Fibroblast of villous mesenchyme (primary cell): ENCODE data around the gene LSS. TPM values are rescaled to one million over a fixed set of nuclear protein-coding genes. Genes with fewer than 3 reads are reported as not detected.
"Not testable (repeated sequence)": the region's sequence is repeated elsewhere in the genome, so short reads cannot be mapped to it uniquely, and the experiment has no call there.

Source experiments
- DNase-seq: peaks from one replicate; pipeline ENCODE4 v3.0.0-alpha.2; 2010; ENCODE audit warnings: low read depth
- H3K4me3 ChIP-seq: 2 replicates; pipeline ENCODE4 v1.5.1; 2011; ENCODE audit warnings: low read depth, mild to moderate bottlenecking, low read length
- total RNA-seq: library from RNA; depleted of rRNA; stranded (reverse); fragments of >200 nt; gene quantifications from 2 replicates; pipeline ENCODE4 v1.2.3, GENCODE V29; 2012
- TF ChIP-seq, protein P1 (sequence below): IDR thresholded peaks from 2 replicates; pipeline ENCODE4 v1.5.1; 2012; ENCODE audit warnings: low read depth, mild to moderate bottlenecking, low read length; ENCODE audit not compliant: insufficient read depth

LSS gene
- total RNA-seq, 1 donor = 139 TPM

DNA sequence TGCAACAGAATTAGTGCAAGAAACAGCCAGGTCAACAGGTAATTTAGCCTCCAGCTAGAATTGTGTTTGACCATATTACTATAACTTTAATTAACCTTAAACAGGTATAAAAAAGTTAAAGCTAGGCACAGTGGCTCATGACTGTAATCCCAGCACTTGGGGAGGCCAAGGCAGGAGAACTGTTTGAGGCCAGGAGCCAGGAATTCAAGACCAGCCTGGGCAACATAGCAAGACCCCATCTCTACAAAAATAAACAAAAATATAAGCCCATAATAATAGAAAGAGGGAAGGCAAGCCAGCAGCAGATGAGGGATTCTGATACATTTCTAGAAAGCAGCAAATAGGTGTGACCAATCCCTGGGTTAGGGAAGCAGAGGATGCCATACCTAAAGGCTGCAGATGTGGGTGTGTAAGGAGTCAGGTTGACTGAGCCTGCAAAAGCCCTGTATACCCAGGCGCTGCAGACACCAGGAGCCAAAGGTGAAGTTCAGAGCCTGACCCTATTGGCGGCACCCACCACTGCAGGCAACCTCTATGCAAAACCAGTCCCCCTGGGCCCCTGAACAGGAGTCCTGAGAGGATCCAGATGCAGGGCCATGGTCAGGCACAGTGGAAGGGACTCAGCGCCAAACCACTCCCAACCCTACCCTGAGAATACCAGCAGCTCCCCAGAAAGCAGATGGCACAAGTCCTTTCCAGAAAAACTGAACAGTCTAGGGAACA, 19.3 kb upstream of the LSS start:
- TF ChIP-seq, protein P1, sequence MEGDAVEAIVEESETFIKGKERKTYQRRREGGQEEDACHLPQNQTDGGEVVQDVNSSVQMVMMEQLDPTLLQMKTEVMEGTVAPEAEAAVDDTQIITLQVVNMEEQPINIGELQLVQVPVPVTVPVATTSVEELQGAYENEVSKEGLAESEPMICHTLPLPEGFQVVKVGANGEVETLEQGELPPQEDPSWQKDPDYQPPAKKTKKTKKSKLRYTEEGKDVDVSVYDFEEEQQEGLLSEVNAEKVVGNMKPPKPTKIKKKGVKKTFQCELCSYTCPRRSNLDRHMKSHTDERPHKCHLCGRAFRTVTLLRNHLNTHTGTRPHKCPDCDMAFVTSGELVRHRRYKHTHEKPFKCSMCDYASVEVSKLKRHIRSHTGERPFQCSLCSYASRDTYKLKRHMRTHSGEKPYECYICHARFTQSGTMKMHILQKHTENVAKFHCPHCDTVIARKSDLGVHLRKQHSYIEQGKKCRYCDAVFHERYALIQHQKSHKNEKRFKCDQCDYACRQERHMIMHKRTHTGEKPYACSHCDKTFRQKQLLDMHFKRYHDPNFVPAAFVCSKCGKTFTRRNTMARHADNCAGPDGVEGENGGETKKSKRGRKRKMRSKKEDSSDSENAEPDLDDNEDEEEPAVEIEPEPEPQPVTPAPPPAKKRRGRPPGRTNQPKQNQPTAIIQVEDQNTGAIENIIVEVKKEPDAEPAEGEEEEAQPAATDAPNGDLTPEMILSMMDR = no peak
- no peak for DNase-seq
- H3K4me3 ChIP-seq = no peak overlapping the region

- DNase-seq = no peak
- TF ChIP-seq, protein P1 = no peak
- no peak overlapping the region for H3K4me3 ChIP-seq
Measured at GRCh38 chr21:46246345-46246744, 17.8 kb upstream of the LSS start.

DNA sequence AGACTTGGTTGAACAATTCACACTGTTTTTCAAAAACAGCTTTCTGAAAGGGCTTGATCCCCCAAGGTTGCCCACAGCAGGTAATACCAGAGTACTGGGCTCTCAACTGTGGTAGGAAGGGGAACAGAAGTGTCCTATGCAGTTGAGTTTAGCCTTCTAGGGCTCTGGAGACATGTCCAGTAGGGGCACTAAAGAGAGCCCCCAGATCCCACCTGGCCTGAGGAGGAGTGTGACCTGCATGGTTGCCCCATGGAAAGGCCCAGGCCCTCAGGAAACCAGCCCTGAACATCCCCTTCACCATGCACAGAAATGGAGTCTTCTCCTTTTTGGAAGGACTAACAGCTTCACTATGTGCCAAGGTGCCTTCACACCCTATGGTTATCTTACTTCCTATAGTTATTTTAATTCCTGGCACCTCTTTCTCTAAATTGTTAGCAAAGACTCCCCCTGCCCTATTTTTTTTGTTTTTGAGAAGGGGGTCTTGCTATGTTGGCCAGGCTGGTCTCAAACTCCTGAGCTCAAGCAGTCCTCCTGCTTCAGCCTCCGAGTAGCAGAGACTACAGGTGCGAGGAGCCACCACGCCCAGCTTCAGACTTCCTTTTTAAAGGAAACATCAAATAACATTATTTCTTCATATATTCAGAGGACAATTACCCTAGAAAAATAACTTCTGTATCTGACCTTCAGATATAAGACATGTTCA, 16.8 kb upstream of the LSS start:
- TF ChIP-seq, protein P1 = no peak
- DNase-seq = no peak
- H3K4me3 ChIP-seq = no peak overlapping the region

DNA sequence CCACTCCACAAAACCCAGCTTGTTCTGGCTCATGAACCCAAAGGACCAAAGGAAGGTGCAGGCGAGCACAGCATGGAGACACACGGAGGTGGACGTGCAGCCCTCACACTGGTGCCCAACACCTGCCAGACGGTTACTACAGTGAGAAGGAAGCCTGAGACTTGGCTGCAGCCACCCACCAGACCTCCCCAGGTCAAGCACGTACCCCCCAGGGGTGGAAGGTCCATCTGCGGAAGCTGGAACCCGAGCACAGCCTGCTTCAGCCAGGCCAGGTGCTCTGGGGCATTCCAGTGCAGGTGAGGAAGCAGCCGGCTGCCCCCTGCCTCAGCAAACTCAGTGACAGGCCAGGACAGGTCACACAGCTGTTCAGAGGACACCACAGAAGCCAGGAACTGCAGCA, 16.0 kb upstream of the LSS start:
- H3K4me3 ChIP-seq = no peak overlapping the region
- DNase-seq = no peak
- TF ChIP-seq, protein P1 = no peak

GRCh38 chr21:46243960-46244361, 15.4 kb upstream of the LSS start:
- TF ChIP-seq, protein P1 = no peak
- no peak overlapping the region for H3K4me3 ChIP-seq
- DNase-seq = no peak

GRCh38 chr21:46243325-46243724, 14.8 kb upstream of the LSS start:
- TF ChIP-seq, protein P1 = no peak
- H3K4me3 ChIP-seq = no peak overlapping the region
- no peak for DNase-seq

GRCh38 chr21:46241577-46241976, 13.0 kb upstream of the LSS start:
- not testable (repeated sequence) for DNase-seq, H3K4me3 ChIP-seq
